HG03460 (cell line): ENCODE data around the gene MYZAP.

Experiments
- ATAC-seq: cut with Tn5 transposase; IDR thresholded peaks from one replicate; pipeline ENCODE4 v1.9.1; 2021; ENCODE audit not compliant: unreplicated experiment

Gene MYZAP

GRCh38 chr15:57618325-57618724 lies 26.6 kb downstream of the MYZAP start:
- ATAC-seq: no peak

- ATAC-seq: no peak
These were observed 28.0 kb downstream of the MYZAP start for GRCh38 chr15:57619746-57620145.

GRCh38 chr15:57624730-57625129 lies 33.0 kb downstream of the MYZAP start:
- no peak for ATAC-seq

- no peak for ATAC-seq
These were observed 34.2 kb downstream of the MYZAP start for GRCh38 chr15:57625703-57626448.

DNA sequence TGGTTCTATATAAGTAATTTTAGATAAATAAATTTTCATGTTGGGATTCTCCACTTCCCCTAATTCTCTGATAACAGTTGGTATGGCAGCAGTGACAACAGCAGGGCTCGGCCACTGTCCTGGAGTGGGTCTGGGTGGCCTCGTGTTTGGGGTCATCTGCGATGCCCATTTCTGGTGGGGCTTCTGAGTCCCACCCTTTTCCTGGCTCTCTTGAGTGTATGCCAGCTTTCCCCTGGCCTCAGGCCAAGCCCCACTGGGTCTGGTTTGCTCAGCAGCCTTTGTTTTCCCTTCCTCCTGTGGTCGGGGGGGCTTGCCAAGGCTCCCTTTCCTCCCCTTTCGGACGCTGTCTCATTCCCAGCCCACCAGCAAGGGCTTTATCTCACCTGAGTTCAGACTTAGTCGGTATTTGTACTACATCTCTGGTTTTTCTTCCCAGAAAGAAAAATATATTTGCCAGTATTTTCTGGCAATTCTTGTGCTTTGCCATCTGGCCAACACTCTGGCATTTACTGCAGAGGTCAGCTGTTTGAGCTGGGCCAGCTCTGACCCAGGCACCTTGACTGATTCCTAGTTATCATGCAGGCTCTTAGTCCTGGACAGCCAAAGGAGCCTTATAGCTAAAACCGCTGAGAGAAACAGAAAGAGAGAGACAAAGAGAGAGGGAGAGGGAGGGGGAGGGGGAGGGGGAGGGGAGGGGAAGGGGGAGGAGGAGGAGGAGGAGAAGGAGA lies 35.2 kb downstream of the MYZAP start:
- no peak for ATAC-seq

DNA sequence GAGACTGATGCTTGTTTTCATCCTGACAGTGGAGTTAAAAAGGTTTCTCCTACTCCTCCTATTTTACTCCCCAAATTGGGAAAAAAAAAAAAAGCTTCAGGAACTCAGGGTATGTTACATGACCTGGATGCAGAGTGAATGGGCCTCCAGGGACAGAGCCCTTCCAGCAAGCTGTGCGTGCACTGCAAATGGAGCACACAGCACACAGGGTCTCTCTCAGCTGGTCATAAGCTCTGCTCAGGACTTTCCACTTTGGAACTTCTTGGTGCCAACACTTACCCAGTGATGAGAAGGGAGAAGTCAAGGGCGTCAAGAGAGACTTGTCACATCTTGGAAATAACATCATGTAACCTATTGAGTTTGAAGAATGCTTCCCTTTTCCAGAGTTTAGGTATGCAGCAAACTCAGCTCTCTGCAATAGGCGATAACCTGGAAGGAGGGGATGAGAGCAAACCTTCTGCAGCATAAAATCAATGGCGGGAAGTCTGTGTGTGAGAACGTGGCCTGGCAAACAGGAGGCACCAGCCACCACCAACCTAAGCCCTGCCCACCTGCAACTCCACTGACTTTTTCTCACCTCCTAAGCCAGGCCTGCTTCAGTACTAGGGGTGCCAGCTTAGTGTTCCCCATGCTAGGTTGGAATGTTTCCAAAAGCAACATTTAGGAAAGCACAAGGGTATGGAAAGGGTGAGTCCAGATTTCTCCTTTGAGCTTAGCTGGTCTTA lies 39.8 kb downstream of the MYZAP start:
- no peak for ATAC-seq

- no peak for ATAC-seq
These were observed 42.6 kb downstream of the MYZAP start for GRCh38 chr15:57634290-57634689.

GRCh38 chr15:57635300-57635909 lies 43.7 kb downstream of the MYZAP start:
- ATAC-seq: no peak

DNA sequence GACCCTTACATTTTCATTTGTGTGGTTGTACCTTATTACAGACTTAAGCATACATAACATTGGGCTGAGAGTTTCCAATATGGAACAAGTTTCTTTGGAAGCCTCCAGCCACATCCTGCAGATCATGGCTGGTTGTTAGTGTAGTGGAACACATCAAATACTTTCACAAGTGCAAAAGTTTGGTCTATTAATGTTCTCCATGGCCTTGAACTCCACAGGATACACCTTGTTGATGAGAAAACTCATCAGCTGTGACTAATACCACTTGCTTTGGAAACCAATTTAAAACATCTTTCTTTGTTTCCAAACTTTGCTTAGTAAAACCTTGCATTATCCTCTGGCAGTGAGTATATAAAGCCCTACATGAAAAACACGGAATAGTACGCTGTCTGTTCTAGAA lies 46.1 kb downstream of the MYZAP start:
- no peak for ATAC-seq

DNA sequence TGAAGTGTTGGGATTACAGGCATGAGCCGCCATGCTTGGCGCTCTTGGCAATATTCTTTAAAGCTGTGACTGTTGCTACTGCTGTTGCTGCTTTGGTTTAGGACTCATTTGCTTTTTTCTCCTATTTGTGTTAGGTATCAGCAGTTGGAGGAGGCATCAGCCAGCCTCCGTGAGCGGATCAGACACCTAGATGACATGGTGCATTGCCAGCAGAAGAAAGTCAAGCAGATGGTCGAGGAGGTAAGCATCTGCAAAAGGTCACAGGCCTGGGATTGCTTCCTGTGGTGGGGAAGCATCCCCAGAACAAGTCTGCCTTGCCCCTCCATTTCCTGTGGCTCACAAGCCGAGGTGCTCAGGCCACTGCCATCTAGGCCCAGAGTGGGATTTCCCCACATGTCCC lies 47.6 kb downstream of the MYZAP start:
- ATAC-seq: no peak

GRCh38 chr15:57640930-57641682 lies 49.4 kb downstream of the MYZAP start:
- ATAC-seq: no peak

GRCh38 chr15:57643826-57644225 lies 52.1 kb downstream of the MYZAP start:
- no peak for ATAC-seq

DNA sequence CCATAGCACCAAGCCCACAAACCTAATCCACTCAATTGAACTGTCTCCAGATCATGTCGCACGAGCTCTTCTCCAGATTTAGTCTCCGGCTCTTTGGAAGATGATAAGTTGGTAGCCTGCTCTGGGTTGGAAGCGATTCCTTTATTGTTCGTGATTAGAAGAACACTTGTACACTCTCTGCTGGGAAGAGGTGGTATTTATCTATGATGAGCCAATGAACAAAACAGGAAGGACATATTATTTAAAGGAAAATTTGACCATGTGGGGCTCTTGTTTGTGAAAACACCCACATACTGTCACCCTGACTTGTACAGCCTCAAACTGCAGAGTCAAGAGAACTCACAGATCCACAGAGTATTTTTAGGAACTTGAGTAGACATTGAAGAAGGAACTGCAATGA lies 54.4 kb downstream of the MYZAP start:
- no peak for ATAC-seq

GRCh38 chr15:57647071-57647790 lies 55.5 kb downstream of the MYZAP start:
- ATAC-seq: no peak

DNA sequence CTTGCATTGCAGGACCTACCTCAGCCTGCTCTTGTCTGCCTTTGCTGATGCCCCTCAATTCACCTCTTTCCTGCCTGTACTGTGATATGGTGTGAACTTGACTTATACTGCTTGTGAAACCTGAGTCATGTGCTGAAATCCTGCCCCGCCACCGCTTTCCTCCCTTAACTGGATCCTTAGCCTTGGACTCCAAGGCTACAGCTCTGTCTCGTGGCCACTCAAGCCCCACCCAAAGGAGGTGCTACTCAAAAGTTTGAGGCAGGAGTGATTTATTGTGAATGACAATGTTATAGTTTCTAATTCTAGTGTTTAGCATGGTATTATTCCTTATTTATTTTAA lies 56.1 kb downstream of the MYZAP start:
- ATAC-seq: no peak

GRCh38 chr15:57649138-57649537 lies 57.4 kb downstream of the MYZAP start:
- no peak for ATAC-seq

GRCh38 chr15:57651445-57651844 lies 59.7 kb downstream of the MYZAP start:
- ATAC-seq: no peak

- no peak for ATAC-seq
These were observed 60.8 kb downstream of the MYZAP start for GRCh38 chr15:57652481-57652880.

- ATAC-seq: no peak
These were observed 62.6 kb downstream of the MYZAP start for GRCh38 chr15:57654153-57654852.

- ATAC-seq: no peak
These were observed 63.3 kb downstream of the MYZAP start for GRCh38 chr15:57655053-57655452.
